Fibroblast of peridontal ligament (primary cell): Measurements from ENCODE around the gene RXRA.

Source experiments
- DNase-seq: peaks from one replicate; pipeline ENCODE4 v3.0.0-alpha.2; 2010; ENCODE audit errors: extremely low read depth

RXRA gene

DNA sequence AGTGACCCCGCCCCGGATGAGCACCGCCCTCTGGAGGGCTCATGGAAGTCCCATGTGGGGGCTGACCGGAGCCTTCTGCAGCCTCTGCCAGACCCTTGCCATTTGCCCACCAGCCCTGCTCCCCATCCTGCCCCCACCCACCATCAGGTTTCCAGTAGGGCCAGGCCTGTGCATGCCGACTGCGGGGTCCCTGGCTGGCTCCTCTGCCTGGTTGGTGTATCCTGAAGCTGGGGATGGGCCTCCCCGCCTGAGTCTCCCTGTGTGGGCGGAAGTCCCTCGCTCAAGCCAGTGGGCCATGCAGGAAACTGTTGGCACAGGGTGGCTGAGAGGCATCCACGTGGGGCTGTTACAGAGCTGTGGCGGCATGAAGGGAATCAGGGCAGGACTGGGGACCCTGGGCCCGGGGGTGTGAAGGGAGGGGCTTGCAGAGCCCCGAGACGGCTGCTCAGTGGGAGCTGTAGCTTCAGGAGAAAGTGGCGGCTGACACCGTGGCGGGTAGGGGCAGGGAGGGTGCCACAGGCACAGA, 88.7 kb downstream of the RXRA start:
- no peak for DNase-seq

DNA sequence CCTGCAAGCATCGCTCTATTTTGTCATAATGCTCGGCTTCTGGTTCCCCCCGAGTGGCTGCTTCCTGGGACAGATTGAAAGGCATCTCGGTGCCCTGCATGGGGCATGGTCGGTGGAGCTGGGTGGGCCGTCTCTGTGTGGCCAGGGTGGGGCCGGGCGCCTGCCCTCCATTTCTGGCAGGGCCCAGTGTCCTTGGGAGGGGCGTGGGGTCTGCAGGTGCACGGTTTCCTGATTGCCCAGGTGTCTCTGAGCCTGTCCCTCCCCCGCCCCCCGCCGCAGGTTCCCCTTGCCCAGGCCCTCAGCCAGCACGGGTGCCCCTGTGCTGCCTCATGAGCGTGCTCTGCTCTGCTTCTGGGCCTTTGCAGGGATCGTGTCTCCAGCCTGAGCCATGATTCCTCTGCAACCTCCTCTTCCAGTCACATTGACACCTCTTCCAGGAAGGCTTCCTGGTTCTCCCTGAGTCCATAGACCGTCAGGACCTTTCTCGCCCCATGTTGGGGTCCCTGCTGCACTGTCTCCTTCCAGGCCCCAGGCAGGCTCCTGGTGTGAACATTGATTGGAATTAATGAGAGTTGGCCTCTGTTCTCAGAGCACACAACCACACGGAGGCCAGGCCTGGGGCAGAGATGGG, 90.2 kb downstream of the RXRA start:
- no peak for DNase-seq

DNA sequence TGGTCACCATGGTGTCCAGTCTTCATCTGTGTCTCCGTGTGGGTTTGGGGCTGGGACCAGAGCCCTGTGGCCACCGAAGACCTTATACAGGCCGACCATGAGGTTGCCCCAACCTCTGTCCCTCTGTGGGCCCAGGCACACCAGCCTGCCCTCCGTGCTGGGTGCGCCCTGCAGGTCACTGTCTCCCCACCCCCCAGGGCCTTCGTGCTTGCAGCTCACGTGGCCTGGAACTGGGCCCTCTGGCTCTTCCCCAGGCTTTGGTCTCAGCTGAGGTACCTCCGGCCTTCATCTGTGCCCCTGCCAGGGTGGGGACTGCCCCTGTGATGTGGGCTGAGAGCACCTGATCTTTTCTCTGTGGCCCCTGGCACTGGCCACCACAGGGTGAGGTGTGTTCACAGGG, 92.1 kb downstream of the RXRA start:
- DNase-seq, result no peak

DNA sequence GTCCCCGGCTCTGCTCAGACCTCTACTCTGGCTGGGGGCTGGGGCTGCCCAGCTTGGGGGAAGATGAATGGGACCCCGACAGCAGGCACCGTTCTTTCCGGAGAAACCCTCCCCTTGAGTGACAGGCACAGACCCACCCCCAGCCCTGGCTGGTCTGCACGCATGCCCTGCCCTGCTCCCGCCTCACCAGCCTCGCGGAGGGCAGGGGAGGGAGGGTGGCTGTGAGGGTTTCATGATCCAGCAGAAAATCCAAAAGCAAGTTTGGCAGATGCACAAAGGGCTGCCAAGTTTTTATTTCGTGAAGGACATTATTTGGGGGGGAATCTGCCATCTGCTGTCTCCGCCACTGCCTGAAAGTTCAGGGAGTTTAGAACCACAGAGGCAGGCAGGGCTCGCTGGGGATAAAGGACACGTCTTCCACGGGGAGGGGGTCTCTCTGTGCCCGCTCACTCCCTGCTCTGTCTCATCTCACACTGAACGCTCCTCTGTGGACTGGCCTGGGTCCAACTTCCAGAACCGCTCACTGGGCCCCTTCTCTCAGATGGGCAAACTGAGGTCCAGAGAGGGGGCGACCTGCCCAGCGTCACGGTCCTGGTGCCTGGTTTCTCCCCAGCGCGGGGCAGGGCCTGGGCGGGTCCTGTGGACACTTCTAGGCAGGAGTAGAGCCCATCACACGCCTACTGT, 92.9 kb downstream of the RXRA start:
- DNase-seq, result no peak

DNA sequence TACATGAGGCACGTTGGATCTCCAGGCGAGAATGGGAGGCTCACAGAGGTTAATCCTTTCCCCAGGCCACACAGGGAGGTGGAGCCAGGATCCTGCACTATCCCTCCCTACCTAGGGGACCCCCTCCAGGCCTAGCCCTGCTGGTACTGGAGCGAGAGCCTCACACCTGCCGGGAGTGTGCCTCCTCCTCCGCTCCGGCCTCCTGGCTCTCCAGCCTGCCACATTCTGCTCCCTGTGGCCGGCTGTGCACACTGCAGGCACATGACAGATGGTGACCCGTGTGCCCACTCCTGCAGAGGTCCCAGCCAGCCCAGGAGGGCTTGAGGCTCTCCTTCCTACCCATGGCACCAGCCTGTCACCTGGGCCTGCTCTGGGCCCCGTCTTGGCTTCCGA, 93.4 kb downstream of the RXRA start:
- DNase-seq, result no peak

DNA sequence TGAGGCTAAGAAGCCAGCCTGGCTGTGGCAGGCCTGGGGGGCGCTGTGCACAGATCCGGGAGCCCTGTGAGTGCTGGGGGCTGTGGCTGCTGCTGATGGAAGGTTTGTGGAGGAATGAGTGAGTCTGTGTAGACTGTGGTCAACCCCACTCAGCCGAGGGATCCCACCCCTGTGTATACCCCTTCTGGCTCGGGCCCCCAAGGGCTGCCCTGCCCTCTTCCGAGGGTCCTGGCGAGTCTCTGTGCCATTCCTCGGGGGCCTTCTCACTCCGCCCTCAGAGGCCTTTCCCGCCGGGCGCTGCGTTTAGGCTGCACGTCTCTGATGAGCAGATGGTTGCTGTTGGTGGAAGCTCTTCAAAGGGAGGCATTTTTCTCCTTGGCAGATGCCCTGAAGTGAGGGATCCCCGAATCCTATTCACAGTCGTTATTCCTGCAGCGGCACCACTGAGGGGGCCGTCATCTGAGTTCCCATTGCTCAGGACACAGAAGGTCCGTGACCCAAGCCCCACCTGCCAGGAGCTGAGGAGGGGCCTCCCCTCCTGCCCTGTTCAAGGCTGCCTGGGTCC, 94.1 kb downstream of the RXRA start:
- no peak for DNase-seq

DNA sequence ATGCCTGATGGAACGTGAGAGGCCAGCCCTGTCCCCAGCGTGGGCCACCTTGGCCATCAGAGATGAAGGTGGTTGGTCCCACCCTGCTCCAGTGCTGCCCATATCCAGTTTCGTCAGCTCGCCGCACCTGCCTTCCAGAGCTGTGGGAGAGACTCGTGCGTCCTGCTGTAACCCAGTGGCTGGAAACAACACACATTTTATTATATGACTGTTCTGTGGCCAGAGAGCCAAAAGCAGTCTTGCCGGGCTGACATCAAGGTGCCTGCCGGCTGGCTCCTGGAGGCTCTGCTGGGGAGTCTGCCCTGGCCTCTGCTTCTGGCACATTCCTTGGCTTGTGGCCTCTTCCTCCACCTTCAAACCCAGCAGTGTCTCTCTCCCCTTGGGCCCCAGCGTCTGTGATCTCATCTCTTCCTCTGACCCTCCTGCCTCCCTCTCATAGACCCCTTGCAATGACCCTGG, 94.7 kb downstream of the RXRA start:
- no peak for DNase-seq

DNA sequence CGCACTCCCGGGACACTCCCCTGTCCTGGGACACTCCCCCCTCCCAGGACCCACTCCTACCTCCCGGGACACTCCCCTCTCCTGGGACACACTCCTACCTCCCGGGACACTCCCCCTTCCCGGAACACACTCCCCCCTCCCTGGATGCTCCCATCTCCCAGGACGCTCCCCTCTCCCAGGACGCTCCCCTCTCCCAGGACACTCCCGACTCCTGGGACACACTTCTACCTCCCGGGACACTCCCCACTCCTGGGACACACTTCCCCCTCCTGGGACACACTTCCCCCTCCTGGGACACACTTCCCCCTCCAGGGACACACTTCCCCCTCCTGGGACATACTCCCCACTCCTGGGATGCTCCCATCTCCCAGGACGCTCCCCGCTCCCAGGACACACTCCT, 95.6 kb downstream of the RXRA start:
- no peak for DNase-seq

DNA sequence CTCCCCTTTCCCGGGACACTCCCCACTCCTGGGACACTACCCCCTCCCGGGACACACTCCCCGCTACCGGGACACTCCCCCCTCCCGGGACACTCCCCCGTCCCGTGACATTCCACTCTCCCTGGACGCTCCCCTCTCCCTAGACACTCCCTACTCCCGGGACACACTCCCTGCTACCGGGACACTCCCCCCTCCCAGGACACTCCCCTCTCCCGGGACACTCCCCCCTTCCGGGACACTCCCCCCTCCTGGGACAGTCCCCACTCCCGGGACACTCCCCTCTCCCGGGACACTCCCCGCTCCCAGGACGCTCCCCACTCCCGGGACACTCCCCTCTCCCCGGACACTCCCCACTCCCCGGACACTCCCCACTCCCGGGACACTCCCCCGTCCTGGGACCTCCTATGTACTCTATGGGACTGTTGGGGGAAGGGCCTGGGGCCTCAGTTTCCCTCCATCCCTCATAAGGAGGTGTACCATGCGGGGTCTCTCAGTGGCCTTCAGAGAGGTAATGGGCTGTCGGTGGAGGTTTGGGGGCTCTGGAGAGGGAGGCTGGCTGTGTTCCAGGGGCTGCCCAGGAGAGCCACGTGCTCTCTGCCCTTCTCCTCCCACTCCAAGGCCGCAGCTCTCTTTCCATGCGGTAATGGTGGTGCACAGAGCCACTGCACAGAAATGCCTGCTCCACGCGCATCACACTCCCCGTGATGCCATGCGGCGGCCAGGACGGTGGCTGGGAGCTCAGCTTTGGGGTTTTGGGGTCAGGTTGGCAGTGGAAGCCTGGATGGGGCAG, 96.2 kb downstream of the RXRA start:
- no peak for DNase-seq

DNA sequence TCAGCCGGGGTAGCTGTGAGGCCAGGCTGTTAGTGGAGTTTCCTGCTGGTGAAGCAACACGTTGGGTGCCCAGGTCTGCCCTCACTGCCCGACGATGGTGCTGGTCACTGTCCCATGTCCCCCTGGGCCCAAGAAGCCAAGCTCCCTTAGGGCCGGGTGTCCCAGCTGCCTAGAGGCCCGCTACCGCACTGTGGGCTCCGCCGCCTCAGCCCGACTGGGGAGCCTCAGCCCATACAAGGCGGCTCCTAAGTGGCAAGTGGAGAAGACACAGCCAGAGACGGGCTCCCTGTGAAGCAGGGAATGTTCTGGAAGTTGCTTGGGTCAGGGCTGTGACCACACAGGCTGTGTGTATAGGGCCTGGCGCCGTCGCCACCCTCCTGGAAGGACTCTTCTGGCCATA, 96.9 kb downstream of the RXRA start:
- no peak for DNase-seq

DNA sequence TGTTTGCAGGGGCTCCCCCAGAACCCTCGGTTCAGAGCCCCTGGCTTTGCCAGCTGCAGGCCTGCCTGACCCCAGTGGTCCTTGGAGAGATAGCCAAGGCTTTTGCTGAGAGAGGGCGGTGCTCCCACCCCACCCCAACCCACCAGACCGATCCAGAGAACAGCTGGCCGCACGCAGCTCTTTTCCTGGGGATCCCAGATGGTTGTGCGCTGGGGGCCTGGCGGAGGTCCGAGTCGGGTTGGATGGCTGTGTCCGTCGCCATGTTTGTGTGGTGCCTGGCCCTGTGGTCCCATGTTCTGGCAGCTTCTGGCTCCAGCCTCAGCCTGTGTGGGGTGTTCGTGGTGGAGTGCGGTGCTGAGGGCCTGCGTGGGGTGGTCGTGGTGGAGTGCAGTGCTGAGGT, 97.5 kb downstream of the RXRA start:
- DNase-seq, result no peak

DNA sequence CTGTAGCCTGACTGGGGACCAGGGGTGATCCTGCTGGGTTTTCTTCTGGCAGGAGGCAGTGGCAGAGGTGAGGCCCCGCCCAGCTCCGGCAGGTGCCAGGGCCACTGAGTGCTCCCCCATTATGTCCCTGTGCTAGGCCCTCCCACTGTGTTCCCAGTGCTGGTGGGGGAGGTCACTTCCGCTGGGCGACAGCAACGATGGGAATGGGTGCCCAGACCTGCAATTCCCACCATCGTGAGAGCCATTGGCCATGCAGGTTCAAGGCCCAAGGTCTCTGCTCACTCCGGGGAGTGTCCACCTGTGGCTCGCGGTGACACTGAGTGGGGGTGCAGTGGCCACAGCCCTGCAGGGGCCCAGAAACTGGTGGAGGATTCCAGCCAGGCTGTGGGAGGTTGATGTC, 98.6 kb downstream of the RXRA start:
- no peak for DNase-seq

DNA sequence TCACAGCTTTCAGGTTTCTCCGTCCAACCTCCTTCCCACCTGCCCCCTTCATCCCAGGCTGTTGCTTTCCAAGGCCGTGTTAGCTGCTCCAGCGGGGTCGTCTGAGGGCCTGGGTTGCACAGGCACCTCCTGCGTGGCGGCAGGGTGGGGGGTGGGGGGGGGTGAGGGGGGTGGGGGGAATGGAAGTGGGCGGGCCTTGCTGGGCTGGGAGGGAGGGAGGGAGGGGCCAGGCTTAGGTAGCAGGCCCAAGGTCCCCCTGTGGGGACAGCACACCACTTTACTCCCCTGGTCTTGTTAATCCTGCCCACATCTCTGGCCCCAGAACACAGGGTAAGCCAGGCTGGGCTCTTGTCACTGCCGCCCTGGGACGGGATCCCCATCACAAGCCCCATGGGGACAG, 99.1 kb downstream of the RXRA start:
- no peak for DNase-seq

DNA sequence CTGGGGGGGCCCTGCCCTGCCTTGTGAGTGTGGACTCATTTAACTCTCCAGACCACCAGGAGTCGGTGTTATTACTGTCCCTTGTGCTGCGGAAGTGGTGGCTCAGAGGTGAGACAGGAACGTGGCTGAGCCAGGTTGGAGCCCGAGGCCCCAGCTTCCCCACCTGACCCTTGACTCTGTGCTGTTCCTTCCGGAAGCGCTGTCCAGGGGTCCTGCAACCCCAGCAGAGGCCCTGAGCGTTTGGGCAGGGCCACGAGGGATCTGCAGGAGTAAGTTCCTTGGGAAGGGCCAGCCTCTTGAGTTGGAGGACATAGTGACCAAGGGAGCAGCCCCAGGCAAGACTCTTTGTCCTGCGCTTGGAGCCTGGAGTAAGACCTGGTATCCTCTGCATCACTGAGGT, 99.6 kb downstream of the RXRA start:
- no peak for DNase-seq

DNA sequence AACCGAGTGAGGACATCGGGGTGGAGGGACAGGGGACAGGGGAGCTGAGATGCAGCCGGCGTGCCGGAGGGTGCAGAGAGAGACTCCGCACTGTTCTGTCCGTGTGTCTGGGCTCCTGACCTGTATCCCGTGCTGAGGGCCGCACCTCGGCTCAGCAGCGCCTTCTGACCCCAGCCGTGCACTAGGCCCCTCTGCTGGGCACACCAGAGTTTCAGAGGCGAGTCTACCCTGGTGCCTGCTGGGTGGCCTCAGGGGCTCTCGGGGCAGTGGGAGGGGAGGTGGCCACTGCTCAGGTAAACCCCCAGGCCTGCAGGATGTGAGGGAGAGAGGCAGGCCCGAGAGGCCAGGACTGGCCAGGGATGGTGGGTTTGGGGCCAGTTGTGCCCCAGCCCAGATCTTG, 100.2 kb downstream of the RXRA start:
- no peak for DNase-seq

DNA sequence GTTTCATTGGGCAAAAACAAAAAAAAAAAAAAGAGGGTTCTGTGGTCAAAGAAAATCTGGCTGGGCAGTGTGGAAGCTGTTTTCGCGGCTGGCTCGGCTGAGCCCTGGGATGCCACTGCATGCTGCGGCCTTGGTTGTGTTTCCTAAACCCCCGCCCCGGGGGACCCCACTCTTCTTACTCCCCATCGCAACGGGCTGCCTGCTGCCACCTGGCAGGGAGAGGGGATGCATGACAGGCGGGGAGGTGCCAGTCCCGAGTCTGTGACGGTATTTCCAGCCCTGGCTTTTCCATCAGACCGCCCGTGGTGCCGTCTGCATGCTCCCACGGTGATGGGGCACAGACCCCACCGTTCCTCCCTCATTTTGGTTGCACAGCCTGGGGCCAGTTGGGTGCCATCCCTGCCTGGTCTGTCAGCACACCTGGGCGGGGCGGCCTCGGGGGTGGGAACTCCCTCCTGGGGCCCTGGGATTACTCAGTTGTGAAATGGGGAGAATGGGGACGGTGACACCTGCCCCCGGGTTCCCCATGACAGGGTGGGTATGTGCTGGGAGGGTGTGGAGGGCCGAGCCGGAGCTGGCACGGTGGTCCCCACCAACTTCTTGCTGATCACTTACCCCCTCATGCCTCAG, 101.0 kb downstream of the RXRA start:
- no peak for DNase-seq

DNA sequence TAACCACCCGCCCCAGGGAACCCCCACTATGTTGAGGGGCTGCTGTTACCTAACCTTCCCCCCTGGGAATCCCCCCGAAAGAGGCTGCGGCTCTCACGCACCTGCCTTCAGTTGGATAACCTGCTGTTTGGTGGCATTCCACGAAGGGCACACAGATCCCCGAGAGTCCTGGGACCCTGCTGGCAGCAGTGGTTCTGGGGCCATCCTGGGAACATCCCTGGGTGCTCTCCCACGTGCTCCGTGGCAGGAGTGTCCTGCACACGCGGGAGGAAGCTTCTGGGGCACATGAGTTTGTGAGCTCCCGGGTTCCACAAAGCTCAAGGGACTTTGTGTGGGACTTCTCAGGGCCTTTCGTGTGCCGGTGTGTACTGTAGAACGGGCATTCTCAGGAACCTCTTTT, 102.3 kb downstream of the RXRA start:
- DNase-seq, result no peak

DNA sequence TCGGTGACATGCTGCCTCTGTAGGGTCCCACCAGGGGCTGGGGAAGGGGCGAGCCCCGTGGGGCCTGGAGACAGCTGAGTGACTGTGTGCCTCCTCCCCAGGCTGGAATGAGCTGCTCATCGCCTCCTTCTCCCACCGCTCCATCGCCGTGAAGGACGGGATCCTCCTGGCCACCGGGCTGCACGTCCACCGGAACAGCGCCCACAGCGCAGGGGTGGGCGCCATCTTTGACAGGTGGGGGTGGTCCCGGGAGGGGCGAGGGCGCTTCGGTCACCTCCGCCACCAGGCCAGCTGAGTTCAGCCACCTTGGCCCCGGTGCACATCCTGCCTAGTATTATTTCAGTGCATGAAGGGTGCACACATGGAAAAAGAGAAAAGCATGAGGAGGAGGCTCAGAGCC, 102.8 kb downstream of the RXRA start:
- DNase-seq, result no peak

DNA sequence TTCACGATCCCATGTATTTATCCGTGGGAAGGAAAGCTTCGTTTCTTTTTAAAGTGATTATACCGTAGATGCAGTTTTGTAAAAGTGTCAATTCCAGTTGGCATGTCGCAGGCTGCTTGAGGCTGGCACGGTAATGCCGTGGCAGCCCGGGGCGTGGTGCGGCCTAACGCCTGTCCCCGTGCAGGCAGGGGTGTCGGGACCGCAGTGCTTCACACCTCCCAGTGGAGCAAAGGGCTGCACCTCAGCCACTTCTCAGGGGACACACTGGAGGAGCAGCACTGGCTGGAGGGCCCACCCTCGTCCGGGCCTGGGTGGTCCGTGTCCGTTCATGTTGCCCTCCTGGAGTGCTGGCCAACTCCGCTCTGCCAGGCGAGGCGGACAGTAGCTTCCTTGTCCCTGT, 103.2 kb downstream of the RXRA start:
- no peak for DNase-seq

DNA sequence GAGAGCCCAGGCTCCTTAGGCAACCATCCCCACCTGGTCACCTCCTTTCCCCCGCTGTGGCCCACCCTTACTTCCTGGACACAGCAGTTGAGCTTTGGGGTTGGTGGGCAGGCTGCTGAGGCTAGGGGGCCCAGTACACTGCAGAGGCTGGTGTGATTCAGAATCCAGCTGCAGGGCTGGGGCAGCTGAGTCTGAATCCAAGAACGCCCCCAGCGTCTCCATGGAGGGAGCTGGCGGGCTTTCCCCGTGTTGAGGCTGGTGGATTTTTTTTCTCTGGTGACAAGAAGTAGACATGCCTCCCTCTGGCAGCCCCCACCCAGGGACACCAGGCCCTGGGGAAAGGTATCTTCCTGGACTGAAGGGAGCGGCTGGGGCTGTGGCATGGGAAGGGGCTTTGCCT, 104.8 kb downstream of the RXRA start:
- no peak for DNase-seq

DNA sequence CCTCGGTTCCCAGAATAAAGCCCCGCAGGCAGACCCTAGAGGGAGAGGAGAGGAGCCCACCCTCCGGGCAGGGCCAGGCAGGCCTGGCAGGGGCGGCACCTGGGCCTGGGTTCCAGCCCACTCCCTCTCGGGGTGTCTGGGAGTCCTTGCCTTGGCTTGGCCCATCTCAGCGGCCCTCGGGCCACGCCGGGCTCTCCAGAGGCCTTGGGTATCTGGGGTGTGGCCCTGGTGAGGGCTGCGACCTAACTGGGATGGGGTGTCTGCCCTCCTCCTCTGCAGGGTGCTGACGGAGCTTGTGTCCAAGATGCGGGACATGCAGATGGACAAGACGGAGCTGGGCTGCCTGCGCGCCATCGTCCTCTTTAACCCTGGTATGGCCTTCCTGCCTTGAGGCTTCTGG, 105.4 kb downstream of the RXRA start:
- no peak for DNase-seq

DNA sequence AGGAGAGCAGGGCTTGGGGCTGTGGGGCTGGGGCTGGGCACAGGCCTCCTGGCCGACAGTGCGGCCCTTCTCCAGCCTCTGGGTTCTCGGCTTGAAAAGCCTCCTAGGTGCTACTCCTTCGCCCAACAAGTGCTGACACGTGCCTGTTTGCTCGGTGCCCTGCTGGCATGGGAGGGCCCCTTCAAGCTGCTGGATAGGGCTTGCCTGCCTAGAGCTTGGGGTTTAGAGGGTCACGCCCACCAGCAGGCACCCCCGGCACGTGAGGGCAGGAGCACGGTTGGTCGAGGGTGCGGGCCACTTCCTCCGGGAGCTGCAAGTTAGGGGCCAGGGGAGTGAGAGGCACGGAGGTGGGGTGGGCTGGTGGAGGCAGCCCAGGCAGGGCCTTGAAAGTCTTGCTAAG, 106.2 kb downstream of the RXRA start:
- no peak for DNase-seq
